Nephron progenitor cell (in vitro differentiated cells): ENCODE measurements around the gene MYCL.
"Not testable (repeated sequence)": the region's sequence is repeated elsewhere in the genome, so short reads cannot be mapped to it uniquely, and the experiment has no call there.

Experiments
- DNase-seq: peaks from one replicate; pipeline ENCODE4 v3.0.0; 2021
- H3K27ac Mint-ChIP-seq: 2 replicates; pipeline ENCODE4 v1.8.0; 2021; ENCODE audit warnings: mild to moderate bottlenecking, moderate library complexity, mixed read lengths
- H3K27me3 Mint-ChIP-seq: 2 replicates; pipeline ENCODE4 v1.8.0; 2021; ENCODE audit warnings: mild to moderate bottlenecking, low read depth, mixed read lengths; ENCODE audit not compliant: poor library complexity
- H3K36me3 Mint-ChIP-seq: 2 replicates; pipeline ENCODE4 v1.8.0; 2021; ENCODE audit warnings: low read depth, mixed read lengths
- H3K4me1 Mint-ChIP-seq: 2 replicates; pipeline ENCODE4 v1.8.0; 2021; ENCODE audit warnings: mixed read lengths
- H3K4me3 Mint-ChIP-seq: 2 replicates; pipeline ENCODE4 v1.8.0; 2021; ENCODE audit warnings: mild to moderate bottlenecking, moderate library complexity, mixed read lengths
- H3K9me3 Mint-ChIP-seq: 2 replicates; pipeline ENCODE4 v1.8.0; 2021; ENCODE audit warnings: mild to moderate bottlenecking, moderate library complexity, mixed read lengths
- CTCF ChIP-seq: fragments of 200-600 bp; sonication (generic); IDR thresholded peaks from 2 replicates; pipeline ENCODE4 v1.5.0; 2021; ENCODE audit warnings: antibody characterized with exemption

MYCL gene

GRCh38 chr1:39925721-39926342 lies 24.1 kb upstream of the MYCL start:
- Mint-ChIP-seq H3K27ac (peak overlapping the region; percentile 28), H3K4me3 (no peak overlapping the region)

GRCh38 chr1:39922251-39922688 lies 20.6 kb upstream of the MYCL start:
- H3K4me3 Mint-ChIP-seq = peak overlapping the region; percentile 70
- peaks cover 56% of the 10 kb centered on the region for H3K27me3 Mint-ChIP-seq
- no peak for TF ChIP-seq CTCF
- H3K27ac Mint-ChIP-seq = no peak overlapping the region
- H3K9me3 Mint-ChIP-seq = no peaks in the 10 kb centered on the region
- no peaks in the 10 kb centered on the region for H3K36me3 Mint-ChIP-seq
- DNase-seq = peak; percentile 51
- H3K4me1 Mint-ChIP-seq = peaks cover 27% of the 10 kb centered on the region

More at GRCh38 chr1:39925721-39926342, 24.1 kb upstream of the MYCL start:
- no peaks in the 10 kb centered on the region for H3K36me3 Mint-ChIP-seq
- peaks cover 48% of the 10 kb centered on the region for H3K27me3 Mint-ChIP-seq
- TF ChIP-seq CTCF = no peak
- DNase-seq = no peak
- peaks cover 22% of the 10 kb centered on the region for H3K4me1 Mint-ChIP-seq
- H3K9me3 Mint-ChIP-seq = no peaks in the 10 kb centered on the region

GRCh38 chr1:39919545-39919944 lies 17.8 kb upstream of the MYCL start:
- Mint-ChIP-seq H3K9me3 (no peaks in the 10 kb centered on the region), H3K4me1 (peaks cover 16% of the 10 kb centered on the region), H3K36me3 (no peaks in the 10 kb centered on the region), H3K27ac (no peak overlapping the region), H3K4me3 (no peak overlapping the region), H3K27me3 (peaks cover 54% of the 10 kb centered on the region)
- peak; percentile 64 for TF ChIP-seq CTCF
- peak; percentile 48 for DNase-seq

GRCh38 chr1:39917825-39918224 lies 16.1 kb upstream of the MYCL start:
- no peak for DNase-seq
- peaks cover 16% of the 10 kb centered on the region for H3K4me1 Mint-ChIP-seq
- H3K9me3 Mint-ChIP-seq = no peaks in the 10 kb centered on the region
- H3K27ac Mint-ChIP-seq = peak overlapping the region; percentile 87
- H3K36me3 Mint-ChIP-seq = no peaks in the 10 kb centered on the region
- H3K4me3 Mint-ChIP-seq = no peak overlapping the region
- TF ChIP-seq CTCF = no peak
- H3K27me3 Mint-ChIP-seq = peaks cover 37% of the 10 kb centered on the region

GRCh38 chr1:39915499-39916129 lies 13.9 kb upstream of the MYCL start:
- H3K36me3 Mint-ChIP-seq = no peaks in the 10 kb centered on the region
- no peaks in the 10 kb centered on the region for H3K9me3 Mint-ChIP-seq
- no peak overlapping the region for H3K4me3 Mint-ChIP-seq
- no peak for DNase-seq
- no peak for TF ChIP-seq CTCF
- peaks cover 5% of the 10 kb centered on the region for H3K4me1 Mint-ChIP-seq
- H3K27me3 Mint-ChIP-seq = peaks cover 19% of the 10 kb centered on the region
- H3K27ac Mint-ChIP-seq = no peak overlapping the region

- H3K9me3 Mint-ChIP-seq = peaks cover 19% of the 10 kb centered on the region
- not testable (repeated sequence) for H3K4me1 Mint-ChIP-seq, DNase-seq, H3K27ac Mint-ChIP-seq, H3K36me3 Mint-ChIP-seq, H3K4me3 Mint-ChIP-seq
- peaks cover 22% of the 10 kb centered on the region for H3K27me3 Mint-ChIP-seq
Observed at GRCh38 chr1:39913136-39913535, 11.4 kb upstream of the MYCL start.
